Lower leg skin (tissue), 4 donors: ENCODE data around the gene MPZL1. TPM values are rescaled to one million over a fixed set of nuclear protein-coding genes. Genes with fewer than 3 reads are reported as not detected.

Experiments used
- DNase-seq, 2 donors: peaks; one replicate each; pipeline ENCODE4 v3.0.0-alpha.2; 2019; ENCODE audit warnings: low spot score in 2 of 2
- H3K4me3 ChIP-seq: fragments of 200-600 bp; sonication (generic); 2 replicates; pipeline ENCODE4 v1.5.1; 2017; ENCODE audit warnings: mild to moderate bottlenecking, low read depth; ENCODE audit not compliant: poor library complexity, severe bottlenecking
- POLR2A ChIP-seq, 2 donors: fragments of 450-650 bp; IDR thresholded peaks; one replicate each; pipeline ENCODE4 v1.6.1; 2016 to 2017; ENCODE audit warnings: antibody characterized with exemption in 2 of 2, mild to moderate bottlenecking in 1 of 2, moderate library complexity in 1 of 2
- WGBS, 2 donors: methylation state at CpG; one replicate each; pipeline ENCODE4 v1.1.5; 2018; 5-methylcytosine and 5-hydroxymethylcytosine counted together
- intact Hi-C: fragments of 100-400 bp; cut with DNase I; formaldehyde crosslinking; loops from one replicate; pipeline ENCODE4 v1.15.0; 2023; ENCODE audit warnings: low total_unique reads
- total RNA-seq, 4 donors: library from RNA; depleted of rRNA; stranded (reverse); fragments of >200 nt; gene quantifications; one replicate each; pipeline ENCODE4 v1.1.0, GENCODE V29; 2016
- TF ChIP-seq, protein P1 (sequence below), 3 donors: fragments of 450-650 bp; IDR thresholded peaks; one replicate each; pipeline ENCODE4 v1.5.1; 2016; ENCODE audit warnings: antibody characterized with exemption in 3 of 3, mild to moderate bottlenecking in 3 of 3, moderate library complexity in 2 of 3

MPZL1 gene
- total RNA-seq, 4 donors from 2014 or later: 24.9 to 54.6 (median 30.9) TPM

DNA sequence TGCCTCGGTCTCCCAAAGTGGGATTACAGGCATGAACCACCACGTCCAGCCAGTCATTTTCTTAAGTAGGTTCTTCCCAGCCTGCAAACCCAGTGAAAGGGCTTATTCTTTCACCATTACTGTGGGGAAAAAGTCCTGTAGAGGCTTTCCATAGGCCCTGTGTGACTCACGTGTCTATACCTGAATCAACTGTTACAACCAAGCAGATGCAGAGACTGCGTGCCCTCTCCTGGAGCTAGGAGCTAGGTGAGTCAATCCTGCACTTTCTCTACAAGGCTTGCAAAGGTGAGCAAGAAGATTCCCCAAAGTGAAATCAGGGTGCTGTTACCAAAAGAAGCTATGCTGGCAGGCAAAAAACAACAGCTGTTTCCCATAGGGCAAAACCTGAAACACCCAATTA lies 13.8 kb upstream of the MPZL1 start:
- intact Hi-C loops: no loop called here
- TF ChIP-seq POLR2A (IDR thresholded peaks at IDR 0.05): no peak
- TF ChIP-seq, protein P1, sequence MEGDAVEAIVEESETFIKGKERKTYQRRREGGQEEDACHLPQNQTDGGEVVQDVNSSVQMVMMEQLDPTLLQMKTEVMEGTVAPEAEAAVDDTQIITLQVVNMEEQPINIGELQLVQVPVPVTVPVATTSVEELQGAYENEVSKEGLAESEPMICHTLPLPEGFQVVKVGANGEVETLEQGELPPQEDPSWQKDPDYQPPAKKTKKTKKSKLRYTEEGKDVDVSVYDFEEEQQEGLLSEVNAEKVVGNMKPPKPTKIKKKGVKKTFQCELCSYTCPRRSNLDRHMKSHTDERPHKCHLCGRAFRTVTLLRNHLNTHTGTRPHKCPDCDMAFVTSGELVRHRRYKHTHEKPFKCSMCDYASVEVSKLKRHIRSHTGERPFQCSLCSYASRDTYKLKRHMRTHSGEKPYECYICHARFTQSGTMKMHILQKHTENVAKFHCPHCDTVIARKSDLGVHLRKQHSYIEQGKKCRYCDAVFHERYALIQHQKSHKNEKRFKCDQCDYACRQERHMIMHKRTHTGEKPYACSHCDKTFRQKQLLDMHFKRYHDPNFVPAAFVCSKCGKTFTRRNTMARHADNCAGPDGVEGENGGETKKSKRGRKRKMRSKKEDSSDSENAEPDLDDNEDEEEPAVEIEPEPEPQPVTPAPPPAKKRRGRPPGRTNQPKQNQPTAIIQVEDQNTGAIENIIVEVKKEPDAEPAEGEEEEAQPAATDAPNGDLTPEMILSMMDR (IDR thresholded peaks at IDR 0.05): no peak
- DNase-seq: no peak
- 74 to 79% methylated on average over 4 of the region's 4 CpGs for WGBS, 2 donors
- no peak overlapping the region for H3K4me3 ChIP-seq

DNA sequence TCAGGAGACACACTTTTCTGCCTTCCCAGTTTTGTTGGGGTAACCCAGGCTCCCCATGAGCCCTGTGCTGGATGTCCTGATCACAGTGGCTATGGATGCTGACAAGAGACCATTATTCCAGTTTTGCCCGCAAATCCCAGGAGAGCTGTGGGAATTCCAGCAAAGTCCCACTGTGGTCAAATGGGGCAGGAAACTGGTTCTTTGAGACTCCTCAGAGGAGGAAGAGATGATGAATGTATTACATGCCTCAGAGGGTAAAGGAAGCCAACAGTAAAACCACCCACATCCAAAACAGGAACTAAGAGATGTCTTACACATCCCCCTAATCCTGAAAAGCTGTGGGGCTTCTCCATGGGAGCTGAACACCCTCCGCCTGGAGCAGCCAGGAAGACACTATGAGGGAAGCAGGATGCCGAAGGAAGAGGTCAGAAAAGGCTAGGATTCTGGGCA lies 12.8 kb upstream of the MPZL1 start:
- no peak overlapping the region for H3K4me3 ChIP-seq
- TF ChIP-seq, protein P1 (IDR thresholded peaks at IDR 0.05): no peak
- 67 to 75% methylated on average over 3 of the region's 3 CpGs for WGBS, 2 donors
- DNase-seq: no peak
- intact Hi-C loops: no loop called here

DNA sequence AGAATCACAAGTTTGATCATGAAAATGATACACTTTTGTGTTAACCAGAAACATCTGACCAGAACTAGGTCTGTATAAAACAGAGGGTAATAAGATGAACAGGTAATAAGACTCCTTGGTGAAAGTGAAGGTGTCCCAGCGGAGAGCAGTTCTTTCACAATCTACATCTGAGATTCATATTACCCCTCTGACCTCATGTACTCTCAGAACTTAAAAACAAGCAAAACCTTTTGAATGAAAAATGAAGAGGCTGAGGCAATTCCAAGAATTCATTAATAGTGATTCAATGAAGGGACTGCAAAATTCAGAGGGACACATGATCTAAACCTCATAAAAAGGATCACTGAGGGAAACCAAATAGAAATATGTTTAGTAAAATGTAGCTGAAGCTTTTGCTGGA lies 10.9 kb upstream of the MPZL1 start:
- TF ChIP-seq POLR2A (IDR thresholded peaks at IDR 0.05): no peak
- TF ChIP-seq, protein P1 (IDR thresholded peaks at IDR 0.05): no peak

DNA sequence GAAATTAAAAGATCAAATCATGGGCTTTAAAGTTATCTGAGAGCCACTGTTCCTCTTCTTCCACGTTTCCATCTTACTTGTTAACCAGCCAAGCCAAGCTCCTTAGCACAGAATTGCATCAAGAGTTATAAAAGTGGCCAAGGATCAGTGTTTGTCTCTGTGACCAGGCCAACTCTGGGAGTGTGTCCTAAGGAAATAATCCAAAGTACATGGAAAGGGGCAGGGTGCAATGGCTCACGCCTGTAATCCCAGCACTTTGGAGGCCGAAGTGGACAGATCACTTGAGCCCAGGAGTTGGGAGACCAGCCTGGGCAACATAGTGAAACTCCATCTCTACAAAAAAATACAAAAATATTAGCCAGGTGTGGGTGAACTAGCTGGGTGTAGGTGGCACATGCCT lies 10.0 kb upstream of the MPZL1 start:
- TF ChIP-seq, protein P1 (IDR thresholded peaks at IDR 0.05): no peak
- TF ChIP-seq POLR2A (IDR thresholded peaks at IDR 0.05): no peak
- no peak overlapping the region for H3K4me3 ChIP-seq
- WGBS, 2 donors: 54 to 68% methylated on average over 3 of the region's 3 CpGs
- intact Hi-C loops: no loop called here
- DNase-seq: no peak

More for the DNA sequence above, 10.9 kb upstream of the MPZL1 start:
- H3K4me3 ChIP-seq: no peak overlapping the region
- intact Hi-C loops: no loop called here
- no peak for DNase-seq
- 70 to 74% methylated on average over 1 of the region's 1 CpG for WGBS, 2 donors

DNA sequence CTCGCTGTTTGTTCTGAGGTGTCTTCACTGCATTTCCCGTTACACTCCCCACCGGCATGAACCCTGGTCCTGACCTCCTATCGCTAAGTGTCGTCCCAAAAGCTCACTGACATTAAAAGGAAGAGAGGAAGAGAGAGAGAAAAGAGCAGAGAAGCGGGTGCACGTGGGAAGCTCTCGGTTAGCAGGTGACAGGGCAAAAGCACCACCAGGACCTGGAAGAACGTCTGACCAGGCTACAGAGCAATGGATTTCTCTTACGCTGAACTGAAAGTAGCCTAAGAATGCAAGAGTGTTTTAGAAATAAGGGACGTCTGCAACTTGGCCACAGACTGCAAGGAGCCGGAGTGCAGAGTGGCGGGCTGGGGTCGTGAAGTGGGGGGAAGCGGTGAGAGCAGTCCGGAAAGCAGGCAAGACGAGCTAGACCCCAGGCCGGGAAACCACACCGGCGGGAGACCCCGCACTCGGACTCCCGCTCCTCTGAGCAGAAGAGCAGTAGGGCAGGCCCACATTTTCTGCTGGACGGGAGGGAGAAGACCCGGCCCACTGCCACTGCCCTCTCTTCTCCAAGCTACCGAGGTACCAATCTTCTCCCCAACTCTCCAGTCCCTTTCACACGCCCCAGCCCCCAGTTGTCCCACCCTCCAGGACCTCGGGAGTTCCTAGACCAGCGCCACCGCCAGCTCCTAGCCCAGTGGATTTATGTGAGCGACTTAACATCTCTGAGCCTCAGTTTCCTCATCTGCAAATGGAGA lies 8.3 kb upstream of the MPZL1 start:
- DNase-seq: peak in 1 of 2 donors; percentile 87

More for the DNA sequence above, 8.3 kb upstream of the MPZL1 start:
- peak overlapping the region; percentile 44 for H3K4me3 ChIP-seq
- intact Hi-C loops: no loop called here
- WGBS, 2 donors: 55 to 58% methylated on average over 31 of the region's 31 CpGs
- TF ChIP-seq, protein P1 (IDR thresholded peaks at IDR 0.05): no peak
